SU-DHL-6 (cell line): ENCODE measurements around the gene PCDHGB7.
"Not testable (repeated sequence)": the region's sequence is repeated elsewhere in the genome, so short reads cannot be mapped to it uniquely, and the experiment has no call there.

Experiments
- EZH2phosphoT487 ChIP-seq: fragments of 200-600 bp; sonication (generic), shearing (Covaris generic); conservative IDR thresholded peaks from 2 replicates; pipeline ENCODE4 v1.6.1; 2018; ENCODE audit warnings: mild to moderate bottlenecking, antibody characterized with exemption, low read length, moderate library complexity, mixed read lengths
- TF ChIP-seq, protein P1 (sequence below): fragments of 200-600 bp; sonication (generic); IDR thresholded peaks from one replicate; pipeline ENCODE4 v1.5.1; 2017; ENCODE audit warnings: antibody characterized with exemption, mild to moderate bottlenecking, low read length, moderate library complexity; ENCODE audit not compliant: insufficient read depth, poor library complexity, severe bottlenecking

DNA sequence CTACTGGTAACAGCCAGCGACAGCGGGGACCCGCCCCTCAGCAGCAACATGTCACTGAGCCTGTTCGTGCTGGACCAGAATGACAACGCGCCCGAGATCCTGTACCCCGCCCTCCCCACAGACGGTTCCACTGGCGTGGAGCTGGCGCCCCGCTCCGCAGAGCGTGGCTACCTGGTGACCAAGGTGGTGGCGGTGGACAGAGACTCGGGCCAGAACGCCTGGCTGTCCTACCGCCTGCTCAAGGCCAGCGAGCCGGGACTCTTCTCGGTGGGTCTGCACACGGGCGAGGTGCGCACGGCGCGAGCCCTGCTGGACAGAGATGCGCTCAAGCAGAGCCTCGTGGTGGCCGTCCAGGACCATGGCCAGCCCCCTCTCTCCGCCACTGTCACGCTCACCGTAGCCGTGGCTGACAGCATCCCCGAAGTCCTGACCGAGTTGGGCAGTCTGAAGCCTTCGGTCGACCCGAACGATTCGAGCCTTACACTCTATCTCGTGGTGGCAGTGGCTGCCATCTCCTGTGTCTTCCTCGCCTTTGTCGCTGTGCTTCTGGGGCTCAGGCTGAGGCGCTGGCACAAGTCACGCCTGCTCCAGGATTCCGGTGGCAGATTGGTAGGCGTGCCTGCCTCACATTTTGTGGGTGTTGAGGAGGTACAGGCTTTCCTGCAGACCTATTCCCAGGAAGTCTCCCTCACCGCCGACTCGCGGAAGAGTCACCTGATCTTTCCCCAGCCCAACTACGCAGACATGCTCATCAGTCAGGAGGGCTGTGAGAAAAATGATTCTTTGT lies 22.9 kb upstream of the PCDHGB7 start:
- TF ChIP-seq, protein P1, sequence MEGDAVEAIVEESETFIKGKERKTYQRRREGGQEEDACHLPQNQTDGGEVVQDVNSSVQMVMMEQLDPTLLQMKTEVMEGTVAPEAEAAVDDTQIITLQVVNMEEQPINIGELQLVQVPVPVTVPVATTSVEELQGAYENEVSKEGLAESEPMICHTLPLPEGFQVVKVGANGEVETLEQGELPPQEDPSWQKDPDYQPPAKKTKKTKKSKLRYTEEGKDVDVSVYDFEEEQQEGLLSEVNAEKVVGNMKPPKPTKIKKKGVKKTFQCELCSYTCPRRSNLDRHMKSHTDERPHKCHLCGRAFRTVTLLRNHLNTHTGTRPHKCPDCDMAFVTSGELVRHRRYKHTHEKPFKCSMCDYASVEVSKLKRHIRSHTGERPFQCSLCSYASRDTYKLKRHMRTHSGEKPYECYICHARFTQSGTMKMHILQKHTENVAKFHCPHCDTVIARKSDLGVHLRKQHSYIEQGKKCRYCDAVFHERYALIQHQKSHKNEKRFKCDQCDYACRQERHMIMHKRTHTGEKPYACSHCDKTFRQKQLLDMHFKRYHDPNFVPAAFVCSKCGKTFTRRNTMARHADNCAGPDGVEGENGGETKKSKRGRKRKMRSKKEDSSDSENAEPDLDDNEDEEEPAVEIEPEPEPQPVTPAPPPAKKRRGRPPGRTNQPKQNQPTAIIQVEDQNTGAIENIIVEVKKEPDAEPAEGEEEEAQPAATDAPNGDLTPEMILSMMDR = not testable (repeated sequence)
- TF ChIP-seq EZH2phosphoT487 = not testable (repeated sequence)
